HepG2 (cell line): ENCODE results near the gene SAMD10. TPM values are rescaled to one million over a fixed set of nuclear protein-coding genes. Genes with fewer than 3 reads are reported as not detected.
A peak's percentile ranks its signal among the peaks of the same experiment; 100 is the strongest.

ENCODE experiments used
- ATAC-seq: fragments of 200-7000 bp; cut with Tn5 transposase; 3 replicates; pipeline ENCODE4 v1.9.1; 2020; ENCODE audit warnings: mild to moderate bottlenecking, moderate library complexity
- BruUV-seq: library from RNA; stranded (reverse); fragments of 400-500 nt; replicated peaks from 2 replicates; lab custom pipeline; 2021; lab: Mats Ljungman, UMichigan
- CTCF ChIA-PET: fragments of 300-600 bp; formaldehyde crosslinking; extraction: SDS; loops from one replicate; lab custom pipeline; 2021; ENCODE audit warnings: low total read pairs, inconsistent platforms, low intra/inter-chr PET ratio; lab: Yijun Ruan, JAX
- POLR2A ChIA-PET: fragments of 350-600 bp; sonication (Branson Sonifier 250); formaldehyde crosslinking; loops from one replicate; lab custom pipeline; 2020; ENCODE audit warnings: antibody characterized with exemption, inconsistent platforms; lab: Yijun Ruan, JAX
- DNase-seq: peaks from one replicate; pipeline ENCODE4 v3.0.0-alpha.2; 2015; ENCODE audit warnings: low spot score
- FAIRE-seq: peaks from 3 replicates; lab custom pipeline; 2011; peaks lifted over from hg19 to GRCh38; lab: Jason Lieb, UNC
- H2AFZ ChIP-seq: one replicate; pipeline ENCODE4 v1.6.1; 2011; ENCODE audit warnings: low read length, inconsistent platforms
- H3K27ac ChIP-seq: fragments of 300-600 bp; 3 replicates; pipeline ENCODE4 v1.8.0; 2011; ENCODE audit warnings: mixed run types, mild to moderate bottlenecking, mixed read lengths, low read length, inconsistent platforms; ENCODE audit not compliant: insufficient read depth; ENCODE audit errors: extremely low read length
- H3K27me3 ChIP-seq, 2 experiments: fragments of 200-600 bp in 1 of 2; 2 replicates in 1 of 2; 3 replicates in 1 of 2; pipeline versions ENCODE4 v1.6.0 to v1.8.0; 2011; ENCODE audit warnings: low read length in 2 of 2, mild to moderate bottlenecking in 2 of 2, moderate library complexity in 2 of 2, inconsistent platforms in 1 of 2; ENCODE audit not compliant: insufficient read depth in 2 of 2, control insufficient read depth in 1 of 2
- H3K36me3 ChIP-seq, 2 experiments: fragments of 200-600 bp in 1 of 2; replicated peaks in 1 of 2; 2 replicates in 1 of 2; 3 replicates in 1 of 2; pipeline versions ENCODE4 v1.5.1 to v1.8.0; 2011; ENCODE audit warnings: low read length in 2 of 2, inconsistent platforms in 1 of 2; ENCODE audit not compliant: insufficient read depth in 2 of 2, control insufficient read depth in 1 of 2
- H3K4me1 ChIP-seq: 2 replicates; pipeline ENCODE4 v1.5.1; 2012; ENCODE audit warnings: low read length, inconsistent platforms; ENCODE audit not compliant: insufficient read depth
- H3K4me2 ChIP-seq: 2 replicates; pipeline ENCODE4 v1.6.0; 2011; ENCODE audit warnings: low read depth, low read length, inconsistent platforms
- H3K4me3 ChIP-seq, 3 experiments: fragments of 200-600 bp in 1 of 3; sonication (generic), shearing (Covaris generic) in 1 of 3; replicated peaks in 1 of 3; 2 replicates each; pipeline ENCODE4 v1.5.1; 2011 to 2016; ENCODE audit warnings: low read length in 3 of 3, inconsistent platforms in 2 of 3, low read depth in 2 of 3, mild to moderate bottlenecking in 2 of 3, control low read depth in 1 of 3, mixed read lengths in 1 of 3; ENCODE audit not compliant: insufficient read depth in 1 of 3
- H3K79me2 ChIP-seq: one replicate; pipeline ENCODE4 v1.6.1; 2011; ENCODE audit warnings: low read length, inconsistent platforms; ENCODE audit not compliant: insufficient read depth
- H3K9ac ChIP-seq: 2 replicates; pipeline ENCODE4 v1.6.0; 2011; ENCODE audit warnings: mild to moderate bottlenecking, low read depth, low read length, inconsistent platforms; ENCODE audit not compliant: insufficient read depth
- H3K9me3 ChIP-seq: 2 replicates; pipeline ENCODE4 v1.5.1; 2012; ENCODE audit warnings: mild to moderate bottlenecking, low read length
- H4K20me1 ChIP-seq: 2 replicates; pipeline ENCODE4 v1.6.0; 2011; ENCODE audit warnings: inconsistent platforms, mild to moderate bottlenecking, low read length, moderate library complexity; ENCODE audit not compliant: insufficient read depth
- CCAR2 ChIP-seq: fragments of 200-400 bp; formaldehyde crosslinking; optimal IDR thresholded peaks from 2 replicates; pipeline ENCODE3; 2018; ENCODE audit warnings: low read depth, mild to moderate bottlenecking, low read length, moderate library complexity
- ZNF768 ChIP-seq: sonication (generic); formaldehyde crosslinking; IDR thresholded peaks from 2 replicates; pipeline ENCODE4 v1.4.0; 2020; ENCODE audit warnings: missing genetic modification reagents
- WGBS: methylation state at CpG from one replicate; pipeline ENCODE4 v1.1.6; 2017; ENCODE audit warnings: low lambda C conversion rate; 5-methylcytosine and 5-hydroxymethylcytosine counted together
- in situ Hi-C: cut with HindIII; loops from 2 replicates; pipeline ENCODE4 v1.10.0; 2017; ENCODE audit warnings: low pct_unique_long_range_greater_than_20kb; ENCODE audit not compliant: extremely low pct_ligation_motif_present
- intact Hi-C: fragments of 100-400 bp; cut with micrococcal nuclease; formaldehyde crosslinking; loops from one replicate; pipeline ENCODE4 v1.10.0; 2022; ENCODE audit not compliant: unreplicated experiment
- polyA plus RNA-seq, 8 experiments: library from polyadenylated mRNA; depleted of rRNA in 3 of 8; stranded (reverse) in 7 of 8; unstranded in 1 of 8; fragments of >200 nt; fragmentation: Illumina TruSeq in 4 of 8; extraction: Trizol in 4 of 8; gene quantifications; 2 replicates each; pipeline versions ENCODE4 v1.2.1 to v1.2.3, GENCODE V29; 2011 to 2016; ENCODE audit warnings: low read depth in 4 of 8, missing spikeins in 1 of 8, mixed read lengths in 1 of 8; ENCODE audit not compliant: insufficient read depth in 1 of 8
- total RNA-seq, 5 experiments: library from RNA; depleted of rRNA; stranded (reverse); fragments of >200 nt; fragmentation: Illumina TruSeq; extraction: Trizol; gene quantifications; 2 replicates each; pipeline ENCODE4 v1.2.3, GENCODE V29; 2016; ENCODE audit warnings: low read depth in 1 of 5
- TF ChIP-seq, protein P1 (sequence below): sonication (generic); formaldehyde crosslinking; conservative IDR thresholded peaks from 2 replicates; pipeline ENCODE4 v1.4.0; 2020; ENCODE audit warnings: missing genetic modification reagents
- TF ChIP-seq, protein P2 (sequence below): sonication (generic); formaldehyde crosslinking; conservative IDR thresholded peaks from 2 replicates; pipeline ENCODE4 v1.4.0; 2020; ENCODE audit warnings: missing genetic modification reagents

SAMD10 gene
- total and polyA plus RNA-seq, 2 of the 13 experiments (the other 11 are each of a cell fraction or from before 2014, with no cell fraction given) = 6.1 to 11.0 TPM

DNA sequence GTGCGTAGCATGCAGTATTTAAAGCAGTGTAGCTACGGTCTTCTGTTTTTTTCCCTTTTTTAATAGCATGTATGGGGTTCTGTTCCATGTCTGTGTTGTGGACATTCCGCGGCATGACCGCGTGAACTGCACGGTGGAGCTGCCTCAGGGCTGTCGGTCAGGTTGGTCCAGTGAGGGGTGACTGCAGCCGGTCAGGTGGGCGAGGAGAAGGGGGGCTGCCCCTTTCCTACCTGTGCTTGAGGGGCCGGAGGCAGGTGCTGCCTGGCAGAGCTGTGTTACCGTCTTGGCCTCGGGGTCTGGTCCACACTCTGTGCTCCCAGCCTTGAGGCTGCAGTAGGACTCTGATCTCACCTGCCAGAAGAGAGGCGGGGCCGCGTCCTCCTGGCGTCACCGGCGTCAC, 47.7 kb downstream of the SAMD10 start:
- no TSS peak for BruUV-seq
- Histone ChIP-seq H3K4me2 (no peak overlapping the region), H3K27ac (no peak overlapping the region), H3K27me3 (no peaks in the 10 kb centered on the region), H3K36me3 (peaks cover 61 to 85% of the 10 kb centered on the region in 2 experiments), H3K4me1 (no peaks in the 10 kb centered on the region), H3K4me3 (no peak overlapping the region), H2AFZ (no peak overlapping the region), H3K9ac (no peak overlapping the region), H3K79me2 (peaks cover 3% of the 10 kb centered on the region), H4K20me1 (peaks cover 4% of the 10 kb centered on the region; the same call in 1 of the 2 replicates), H3K9me3 (no peaks in the 10 kb centered on the region)
- CTCF ChIA-PET = no interaction called here
- POLR2A ChIA-PET = no interaction called here
- TF ChIP-seq, protein P1, sequence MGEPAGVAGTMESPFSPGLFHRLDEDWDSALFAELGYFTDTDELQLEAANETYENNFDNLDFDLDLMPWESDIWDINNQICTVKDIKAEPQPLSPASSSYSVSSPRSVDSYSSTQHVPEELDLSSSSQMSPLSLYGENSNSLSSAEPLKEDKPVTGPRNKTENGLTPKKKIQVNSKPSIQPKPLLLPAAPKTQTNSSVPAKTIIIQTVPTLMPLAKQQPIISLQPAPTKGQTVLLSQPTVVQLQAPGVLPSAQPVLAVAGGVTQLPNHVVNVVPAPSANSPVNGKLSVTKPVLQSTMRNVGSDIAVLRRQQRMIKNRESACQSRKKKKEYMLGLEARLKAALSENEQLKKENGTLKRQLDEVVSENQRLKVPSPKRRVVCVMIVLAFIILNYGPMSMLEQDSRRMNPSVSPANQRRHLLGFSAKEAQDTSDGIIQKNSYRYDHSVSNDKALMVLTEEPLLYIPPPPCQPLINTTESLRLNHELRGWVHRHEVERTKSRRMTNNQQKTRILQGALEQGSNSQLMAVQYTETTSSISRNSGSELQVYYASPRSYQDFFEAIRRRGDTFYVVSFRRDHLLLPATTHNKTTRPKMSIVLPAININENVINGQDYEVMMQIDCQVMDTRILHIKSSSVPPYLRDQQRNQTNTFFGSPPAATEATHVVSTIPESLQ = no peak
- TF ChIP-seq ZNF768 = peak; percentile 6; the same call in 1 of the 2 replicates
- TF ChIP-seq, protein P2, sequence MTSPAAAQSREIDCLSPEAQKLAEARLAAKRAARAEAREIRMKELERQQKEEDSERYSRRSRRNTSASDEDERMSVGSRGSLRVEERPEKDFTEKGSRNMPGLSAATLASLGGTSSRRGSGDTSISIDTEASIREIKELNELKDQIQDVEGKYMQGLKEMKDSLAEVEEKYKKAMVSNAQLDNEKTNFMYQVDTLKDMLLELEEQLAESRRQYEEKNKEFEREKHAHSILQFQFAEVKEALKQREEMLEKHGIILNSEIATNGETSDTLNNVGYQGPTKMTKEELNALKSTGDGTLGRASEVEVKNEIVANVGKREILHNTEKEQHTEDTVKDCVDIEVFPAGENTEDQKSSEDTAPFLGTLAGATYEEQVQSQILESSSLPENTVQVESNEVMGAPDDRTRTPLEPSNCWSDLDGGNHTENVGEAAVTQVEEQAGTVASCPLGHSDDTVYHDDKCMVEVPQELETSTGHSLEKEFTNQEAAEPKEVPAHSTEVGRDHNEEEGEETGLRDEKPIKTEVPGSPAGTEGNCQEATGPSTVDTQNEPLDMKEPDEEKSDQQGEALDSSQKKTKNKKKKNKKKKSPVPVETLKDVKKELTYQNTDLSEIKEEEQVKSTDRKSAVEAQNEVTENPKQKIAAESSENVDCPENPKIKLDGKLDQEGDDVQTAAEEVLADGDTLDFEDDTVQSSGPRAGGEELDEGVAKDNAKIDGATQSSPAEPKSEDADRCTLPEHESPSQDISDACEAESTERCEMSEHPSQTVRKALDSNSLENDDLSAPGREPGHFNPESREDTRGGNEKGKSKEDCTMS (CRISPR knock-in tag) = no peak
- TF ChIP-seq CCAR2 = no peak
- intact Hi-C loops = no loop called here
- FAIRE-seq = no peak
- no peak for ATAC-seq
- DNase-seq = no peak
- in situ Hi-C loops = no loop called here
- WGBS = 94% methylated on average over 14 of the region's 19 CpGs
